HG02763 (cell line): ENCODE data around the gene SLFN12L.
"Not testable (repeated sequence)": the region's sequence is repeated elsewhere in the genome, so short reads cannot be mapped to it uniquely, and the experiment has no call there.

Source experiments
- ATAC-seq: cut with Tn5 transposase; IDR thresholded peaks from one replicate; pipeline ENCODE4 v1.9.1; 2021; ENCODE audit warnings: mild to moderate bottlenecking, moderate library complexity; ENCODE audit not compliant: unreplicated experiment

SLFN12L gene

GRCh38 chr17:35537601-35538141 lies at the start of gene SLFN12L:
SLFN12L (minus strand) TSS chr17:35537678; CDS start chr17:35522364, 15,314 bp downstream.
- ATAC-seq: no peak

GRCh38 chr17:35586569-35587073 lies 49.1 kb upstream of the SLFN12L start:
- ATAC-seq: no peak

- no peak for ATAC-seq
Observed at GRCh38 chr17:35584061-35584460, 46.6 kb upstream of the SLFN12L start.

GRCh38 chr17:35578929-35579432 lies 41.5 kb upstream of the SLFN12L start:
- ATAC-seq: no peak

- ATAC-seq: peak; percentile 88
Observed at GRCh38 chr17:35578197-35578928, 40.9 kb upstream of the SLFN12L start, which contains the start of gene PEX12. PEX12 (minus strand) TSS chr17:35578571; CDS start chr17:35578021, 550 bp downstream.

GRCh38 chr17:35577830-35578196 lies 40.3 kb upstream of the SLFN12L start:
- no peak for ATAC-seq

GRCh38 chr17:35575759-35576158 lies 38.3 kb upstream of the SLFN12L start:
- no peak for ATAC-seq

GRCh38 chr17:35569405-35569804 lies 31.9 kb upstream of the SLFN12L start:
- ATAC-seq: no peak

GRCh38 chr17:35568561-35568960 lies 31.1 kb upstream of the SLFN12L start:
- no peak for ATAC-seq

GRCh38 chr17:35566968-35567367 lies 29.5 kb upstream of the SLFN12L start:
- no peak for ATAC-seq

GRCh38 chr17:35563181-35563580 lies 25.7 kb upstream of the SLFN12L start:
- ATAC-seq: not testable (repeated sequence)

- ATAC-seq: no peak
Observed at GRCh38 chr17:35560703-35561102, 23.2 kb upstream of the SLFN12L start, which contains the start of gene SLFN14. SLFN14 (minus strand) TSS chr17:35560819; CDS start chr17:35558062, 2,757 bp downstream.

GRCh38 chr17:35559495-35560210 lies 22.2 kb upstream of the SLFN12L start:
- ATAC-seq: no peak

GRCh38 chr17:35557353-35557752 lies 19.9 kb upstream of the SLFN12L start:
- ATAC-seq: no peak

- no peak for ATAC-seq
Observed at GRCh38 chr17:35555691-35556090, 18.2 kb upstream of the SLFN12L start.

GRCh38 chr17:35554668-35555067 lies 17.2 kb upstream of the SLFN12L start:
- no peak for ATAC-seq

- no peak for ATAC-seq
Observed at GRCh38 chr17:35553310-35553709, 15.8 kb upstream of the SLFN12L start.

- no peak for ATAC-seq
Observed at GRCh38 chr17:35548978-35549377, 11.5 kb upstream of the SLFN12L start.

- no peak for ATAC-seq
Observed at GRCh38 chr17:35548208-35548810, 10.8 kb upstream of the SLFN12L start.

GRCh38 chr17:35546487-35546886 lies 9.0 kb upstream of the SLFN12L start:
- no peak for ATAC-seq

GRCh38 chr17:35545150-35545549 lies 7.7 kb upstream of the SLFN12L start:
- no peak for ATAC-seq
